ENCODE measurements around the gene RBM20. TPM values are rescaled to one million over a fixed set of nuclear protein-coding genes. Genes with fewer than 3 reads are reported as not detected.

The RBM20 gene
- total and polyA plus RNA-seq, 2 of the 13 experiments (the other 11 are each of a cell fraction or from before 2014, with no cell fraction given), result 0.02 to 0.22 TPM

GRCh38 chr10:110857265-110858171 lies 213.4 kb downstream of the RBM20 start (continued):
- no peak for TF ChIP-seq FOXA1 (IDR thresholded peaks at IDR 0.05)
- peak; percentile 89 for TF ChIP-seq FOXA1 (CRISPR knock-in tag; IDR thresholded peaks at IDR 0.05)
- TF ChIP-seq NR2F6 (IDR thresholded peaks at IDR 0.05), result peak; percentile 68
- TF ChIP-seq NR2F6 (CRISPR knock-in tag; IDR thresholded peaks at IDR 0.05), result peak; percentile 69
- TF ChIP-seq, protein P1, sequence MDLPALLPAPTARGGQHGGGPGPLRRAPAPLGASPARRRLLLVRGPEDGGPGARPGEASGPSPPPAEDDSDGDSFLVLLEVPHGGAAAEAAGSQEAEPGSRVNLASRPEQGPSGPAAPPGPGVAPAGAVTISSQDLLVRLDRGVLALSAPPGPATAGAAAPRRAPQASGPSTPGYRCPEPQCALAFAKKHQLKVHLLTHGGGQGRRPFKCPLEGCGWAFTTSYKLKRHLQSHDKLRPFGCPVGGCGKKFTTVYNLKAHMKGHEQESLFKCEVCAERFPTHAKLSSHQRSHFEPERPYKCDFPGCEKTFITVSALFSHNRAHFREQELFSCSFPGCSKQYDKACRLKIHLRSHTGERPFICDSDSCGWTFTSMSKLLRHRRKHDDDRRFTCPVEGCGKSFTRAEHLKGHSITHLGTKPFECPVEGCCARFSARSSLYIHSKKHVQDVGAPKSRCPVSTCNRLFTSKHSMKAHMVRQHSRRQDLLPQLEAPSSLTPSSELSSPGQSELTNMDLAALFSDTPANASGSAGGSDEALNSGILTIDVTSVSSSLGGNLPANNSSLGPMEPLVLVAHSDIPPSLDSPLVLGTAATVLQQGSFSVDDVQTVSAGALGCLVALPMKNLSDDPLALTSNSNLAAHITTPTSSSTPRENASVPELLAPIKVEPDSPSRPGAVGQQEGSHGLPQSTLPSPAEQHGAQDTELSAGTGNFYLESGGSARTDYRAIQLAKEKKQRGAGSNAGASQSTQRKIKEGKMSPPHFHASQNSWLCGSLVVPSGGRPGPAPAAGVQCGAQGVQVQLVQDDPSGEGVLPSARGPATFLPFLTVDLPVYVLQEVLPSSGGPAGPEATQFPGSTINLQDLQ (CRISPR knock-in tag; IDR thresholded peaks at IDR 0.05), result 0 out of 2 replicates have a peak, but pooled peaks have one; percentile 33
- TF ChIP-seq TFAP4 (IDR thresholded peaks at IDR 0.05; ENCODE audit: borderline replicate concordance, low read depth), result peak; percentile 99
- peak; percentile 79; the same call in 1 of the 2 replicates for TF ChIP-seq HMG20B (CRISPR knock-in tag; conservative IDR thresholded peaks at IDR 0.05)
- TF ChIP-seq CCDC6 (CRISPR knock-in tag; IDR thresholded peaks at IDR 0.05), result 0 out of 2 replicates have a peak, but pooled peaks have one; percentile 36
- 0 out of 2 replicates have a peak, but pooled peaks have one; percentile 43 for TF ChIP-seq ZSCAN5A (CRISPR knock-in tag; IDR thresholded peaks at IDR 0.05; ENCODE audit: borderline replicate concordance)
- peak; percentile 39; the same call in 1 of the 2 replicates for TF ChIP-seq KDM5B (CRISPR knock-in tag; IDR thresholded peaks at IDR 0.05; ENCODE audit: borderline replicate concordance)
- TF ChIP-seq ZNF431 (CRISPR knock-in tag; IDR thresholded peaks at IDR 0.05; ENCODE audit: borderline replicate concordance, low read depth), result 0 out of 2 replicates have a peak, but pooled peaks have one; percentile 41
- TF ChIP-seq RNF2 (conservative IDR thresholded peaks at IDR 0.05; ENCODE audit: low read depth), result no peak
- TF ChIP-seq, protein P2, sequence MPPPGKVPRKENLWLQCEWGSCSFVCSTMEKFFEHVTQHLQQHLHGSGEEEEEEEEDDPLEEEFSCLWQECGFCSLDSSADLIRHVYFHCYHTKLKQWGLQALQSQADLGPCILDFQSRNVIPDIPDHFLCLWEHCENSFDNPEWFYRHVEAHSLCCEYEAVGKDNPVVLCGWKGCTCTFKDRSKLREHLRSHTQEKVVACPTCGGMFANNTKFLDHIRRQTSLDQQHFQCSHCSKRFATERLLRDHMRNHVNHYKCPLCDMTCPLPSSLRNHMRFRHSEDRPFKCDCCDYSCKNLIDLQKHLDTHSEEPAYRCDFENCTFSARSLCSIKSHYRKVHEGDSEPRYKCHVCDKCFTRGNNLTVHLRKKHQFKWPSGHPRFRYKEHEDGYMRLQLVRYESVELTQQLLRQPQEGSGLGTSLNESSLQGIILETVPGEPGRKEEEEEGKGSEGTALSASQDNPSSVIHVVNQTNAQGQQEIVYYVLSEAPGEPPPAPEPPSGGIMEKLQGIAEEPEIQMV (CRISPR knock-in tag; IDR thresholded peaks at IDR 0.05; ENCODE audit: low read depth), result no peak
- peak; percentile 74 for TF ChIP-seq FOSL2 (CRISPR knock-in tag; IDR thresholded peaks at IDR 0.05)
- peak; percentile 53; the same call in 1 of the 2 replicates for TF ChIP-seq ZBTB7B (CRISPR knock-in tag; IDR thresholded peaks at IDR 0.05)
- peak; percentile 89 for TF ChIP-seq PHF21A (CRISPR knock-in tag; IDR thresholded peaks at IDR 0.05)
- peak; percentile 58; the same call in 1 of the 2 replicates for TF ChIP-seq RXRB (CRISPR knock-in tag; IDR thresholded peaks at IDR 0.05; ENCODE audit: borderline replicate concordance)
- peak; percentile 50; the same call in 1 of the 2 replicates for TF ChIP-seq ARNTL (CRISPR knock-in tag; IDR thresholded peaks at IDR 0.05)
- TF ChIP-seq BORCS8-MEF2B (CRISPR knock-in tag; IDR thresholded peaks at IDR 0.05), result peak; percentile 71; the same call in 1 of the 2 replicates
- 0 out of 2 replicates have a peak, but pooled peaks have one; percentile 52 for TF ChIP-seq KDM3A (CRISPR knock-in tag; IDR thresholded peaks at IDR 0.05; ENCODE audit: low read depth)
- TF ChIP-seq, protein P3, sequence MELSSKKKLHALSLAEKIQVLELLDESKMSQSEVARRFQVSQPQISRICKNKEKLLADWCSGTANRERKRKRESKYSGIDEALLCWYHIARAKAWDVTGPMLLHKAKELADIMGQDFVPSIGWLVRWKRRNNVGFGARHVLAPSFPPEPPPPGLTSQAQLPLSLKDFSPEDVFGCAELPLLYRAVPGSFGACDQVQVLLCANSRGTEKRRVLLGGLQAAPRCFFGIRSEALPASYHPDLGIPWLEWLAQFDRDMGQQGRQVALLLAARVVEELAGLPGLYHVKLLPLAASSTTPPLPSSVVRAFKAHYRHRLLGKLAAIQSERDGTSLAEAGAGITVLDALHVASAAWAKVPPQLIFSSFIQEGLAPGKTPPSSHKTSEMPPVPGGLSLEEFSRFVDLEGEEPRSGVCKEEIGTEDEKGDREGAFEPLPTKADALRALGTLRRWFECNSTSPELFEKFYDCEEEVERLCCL (CRISPR knock-in tag; IDR thresholded peaks at IDR 0.05; ENCODE audit: borderline replicate concordance), result 0 out of 2 replicates have a peak, but pooled peaks have one; percentile 53
